Activated T-cell treated with anti-CD3 and anti-CD28 coated beads, Interleukin-2, amount 50 U/mL, for 4 hours (primary cell): Measurements from ENCODE around the gene SBF2. TPM values are rescaled to one million over a fixed set of nuclear protein-coding genes. Genes with fewer than 3 reads are reported as not detected.

Source experiments
- ATAC-seq, 2 donors: fragments of 200-7000 bp; cut with Tn5 transposase; one replicate each; pipeline ENCODE4 v1.10.0; 2021
- DNase-seq: peaks from one replicate; pipeline ENCODE4 v3.0.0-alpha.2; 2020
- H3K27me3 Mint-ChIP-seq: one replicate; pipeline ENCODE4 v1.8.0; 2021; ENCODE audit warnings: low read depth, mixed read lengths
- H3K36me3 Mint-ChIP-seq: one replicate; pipeline ENCODE4 v1.8.0; 2022; ENCODE audit warnings: mixed read lengths; ENCODE audit not compliant: insufficient read depth
- H3K4me1 Mint-ChIP-seq: one replicate; pipeline ENCODE4 v1.8.0; 2021; ENCODE audit warnings: low read depth, mixed read lengths
- H3K4me3 Mint-ChIP-seq: one replicate; pipeline ENCODE4 v1.8.0; 2021; ENCODE audit warnings: mild to moderate bottlenecking, moderate library complexity, mixed read lengths
- H3K9me3 Mint-ChIP-seq: one replicate; pipeline ENCODE4 v1.8.0; 2021; ENCODE audit warnings: mixed read lengths
- total RNA-seq, 3 donors: library from RNA; stranded (reverse); gene quantifications; one replicate each; pipeline ENCODE4 v1.2.1, GENCODE V29; 2021

SBF2 gene
- total RNA-seq, 3 donors from 2014 or later, result 3.0 to 6.9 (median 3.5) TPM

GRCh38 chr11:9982127-9982795 lies 311.8 kb downstream of the SBF2 start:
- H3K36me3 Mint-ChIP-seq, result peaks cover 15% of the 10 kb centered on the region
- DNase-seq (no peak), ATAC-seq (no peak)
- H3K4me3 Mint-ChIP-seq, result no peak overlapping the region
- H3K4me1 Mint-ChIP-seq, result peaks cover 7% of the 10 kb centered on the region
- no peaks in the 10 kb centered on the region for H3K27me3 Mint-ChIP-seq
- H3K9me3 Mint-ChIP-seq, result no peaks in the 10 kb centered on the region

GRCh38 chr11:9980931-9981330 lies 313.1 kb downstream of the SBF2 start:
- Mint-ChIP-seq H3K27me3 (no peaks in the 10 kb centered on the region), H3K36me3 (peaks cover 11% of the 10 kb centered on the region), H3K4me3 (no peak overlapping the region), H3K9me3 (no peaks in the 10 kb centered on the region), H3K4me1 (peaks cover 2% of the 10 kb centered on the region)
- ATAC-seq (no peak), DNase-seq (no peak)

- H3K36me3 Mint-ChIP-seq, result peaks cover 8% of the 10 kb centered on the region
- no peak for DNase-seq
- no peak overlapping the region for H3K4me3 Mint-ChIP-seq
- H3K27me3 Mint-ChIP-seq, result no peaks in the 10 kb centered on the region
- H3K9me3 Mint-ChIP-seq, result no peaks in the 10 kb centered on the region
- ATAC-seq, result no peak
- no peaks in the 10 kb centered on the region for H3K4me1 Mint-ChIP-seq
Measured at GRCh38 chr11:9977554-9977953, 316.5 kb downstream of the SBF2 start.

GRCh38 chr11:9974375-9974774 lies 319.6 kb downstream of the SBF2 start:
- Mint-ChIP-seq H3K9me3 (no peaks in the 10 kb centered on the region), H3K4me1 (no peaks in the 10 kb centered on the region), H3K27me3 (no peaks in the 10 kb centered on the region), H3K4me3 (no peak overlapping the region), H3K36me3 (peaks cover 2% of the 10 kb centered on the region)
- ATAC-seq, result no peak
- DNase-seq, result no peak

- no peak for DNase-seq
- no peaks in the 10 kb centered on the region for H3K4me1 Mint-ChIP-seq
- H3K36me3 Mint-ChIP-seq, result peaks cover 2% of the 10 kb centered on the region
- no peaks in the 10 kb centered on the region for H3K9me3 Mint-ChIP-seq
- H3K4me3 Mint-ChIP-seq, result no peak overlapping the region
- ATAC-seq, result no peak
- no peaks in the 10 kb centered on the region for H3K27me3 Mint-ChIP-seq
Measured at GRCh38 chr11:9973921-9974320, 320.1 kb downstream of the SBF2 start.

- no peaks in the 10 kb centered on the region for H3K9me3 Mint-ChIP-seq
- H3K27me3 Mint-ChIP-seq, result no peaks in the 10 kb centered on the region
- DNase-seq (no peak), ATAC-seq (peak; percentile 43 to 73)
- H3K36me3 Mint-ChIP-seq, result peaks cover 2% of the 10 kb centered on the region
- no peak overlapping the region for H3K4me3 Mint-ChIP-seq
- H3K4me1 Mint-ChIP-seq, result no peaks in the 10 kb centered on the region
Measured at GRCh38 chr11:9972989-9973388, 321.0 kb downstream of the SBF2 start.

GRCh38 chr11:9971894-9972293 lies 322.1 kb downstream of the SBF2 start:
- H3K9me3 Mint-ChIP-seq, result no peaks in the 10 kb centered on the region
- H3K4me1 Mint-ChIP-seq, result no peaks in the 10 kb centered on the region
- H3K27me3 Mint-ChIP-seq, result no peaks in the 10 kb centered on the region
- DNase-seq (no peak), ATAC-seq (no peak)
- peaks cover 2% of the 10 kb centered on the region for H3K36me3 Mint-ChIP-seq
- no peak overlapping the region for H3K4me3 Mint-ChIP-seq

- H3K36me3 Mint-ChIP-seq, result peaks cover 6% of the 10 kb centered on the region
- DNase-seq, result no peak
- no peak overlapping the region for H3K4me3 Mint-ChIP-seq
- no peaks in the 10 kb centered on the region for H3K27me3 Mint-ChIP-seq
- H3K9me3 Mint-ChIP-seq, result no peaks in the 10 kb centered on the region
- ATAC-seq, result no peak
- no peaks in the 10 kb centered on the region for H3K4me1 Mint-ChIP-seq
Measured at GRCh38 chr11:9969068-9969467, 325.0 kb downstream of the SBF2 start.

GRCh38 chr11:9962722-9963121 lies 331.3 kb downstream of the SBF2 start:
- Mint-ChIP-seq H3K4me3 (no peak overlapping the region), H3K36me3 (peaks cover 30% of the 10 kb centered on the region), H3K9me3 (no peaks in the 10 kb centered on the region), H3K4me1 (no peaks in the 10 kb centered on the region), H3K27me3 (no peaks in the 10 kb centered on the region)
- DNase-seq (no peak), ATAC-seq (no peak)

GRCh38 chr11:9957072-9957471 lies 336.9 kb downstream of the SBF2 start:
- H3K36me3 Mint-ChIP-seq, result peaks cover 20% of the 10 kb centered on the region
- no peaks in the 10 kb centered on the region for H3K4me1 Mint-ChIP-seq
- no peaks in the 10 kb centered on the region for H3K9me3 Mint-ChIP-seq
- no peak for ATAC-seq
- DNase-seq, result no peak
- no peaks in the 10 kb centered on the region for H3K27me3 Mint-ChIP-seq
- no peak overlapping the region for H3K4me3 Mint-ChIP-seq

- Mint-ChIP-seq H3K4me3 (no peak overlapping the region), H3K27me3 (no peaks in the 10 kb centered on the region), H3K4me1 (no peaks in the 10 kb centered on the region), H3K9me3 (no peaks in the 10 kb centered on the region), H3K36me3 (peaks cover 22% of the 10 kb centered on the region)
- ATAC-seq, result no peak
- no peak for DNase-seq
Measured at GRCh38 chr11:9956483-9956882, 337.5 kb downstream of the SBF2 start.

GRCh38 chr11:9955391-9955790 lies 338.6 kb downstream of the SBF2 start:
- DNase-seq, result no peak
- Mint-ChIP-seq H3K4me1 (no peaks in the 10 kb centered on the region), H3K4me3 (no peak overlapping the region), H3K36me3 (peaks cover 17% of the 10 kb centered on the region), H3K27me3 (no peaks in the 10 kb centered on the region), H3K9me3 (no peaks in the 10 kb centered on the region)
- ATAC-seq, result no peak

GRCh38 chr11:9953994-9954626 lies 339.9 kb downstream of the SBF2 start:
- Mint-ChIP-seq H3K4me1 (no peaks in the 10 kb centered on the region), H3K36me3 (peaks cover 10% of the 10 kb centered on the region), H3K9me3 (no peaks in the 10 kb centered on the region), H3K27me3 (no peaks in the 10 kb centered on the region), H3K4me3 (no peak overlapping the region)
- DNase-seq, result no peak
- ATAC-seq, result no peak

- Mint-ChIP-seq H3K4me1 (no peaks in the 10 kb centered on the region), H3K4me3 (no peak overlapping the region), H3K27me3 (no peaks in the 10 kb centered on the region), H3K36me3 (peaks cover 5% of the 10 kb centered on the region), H3K9me3 (no peaks in the 10 kb centered on the region)
- no peak for ATAC-seq
- DNase-seq, result no peak
Measured at GRCh38 chr11:9952511-9953196, 341.4 kb downstream of the SBF2 start.

GRCh38 chr11:9951807-9952206 lies 342.2 kb downstream of the SBF2 start:
- Mint-ChIP-seq H3K4me1 (no peaks in the 10 kb centered on the region), H3K27me3 (no peaks in the 10 kb centered on the region), H3K9me3 (no peaks in the 10 kb centered on the region), H3K36me3 (peaks cover 8% of the 10 kb centered on the region), H3K4me3 (no peak overlapping the region)
- DNase-seq, result no peak
- no peak for ATAC-seq
